K562 (cell line): ENCODE results near the gene PLTP. TPM values are rescaled to one million over a fixed set of nuclear protein-coding genes. Genes with fewer than 3 reads are reported as not detected.

Source experiments
- ADNP ChIP-seq: fragments of 200-800 bp; sonication (Bioruptor generic); IDR thresholded peaks from 2 replicates; pipeline ENCODE4 v1.6.1; 2016; ENCODE audit warnings: missing genetic modification characterization, missing compliant biosample characterization
- CCAR2 ChIP-seq: fragments of 200-400 bp; formaldehyde crosslinking; IDR thresholded peaks from 2 replicates; pipeline ENCODE4 v1.6.1; 2017; ENCODE audit warnings: mild to moderate bottlenecking, low read depth, low read length
- COPS2 ChIP-seq: fragments of 450-650 bp; conservative IDR thresholded peaks from 2 replicates; pipeline ENCODE4 v1.6.1; 2016; ENCODE audit warnings: mild to moderate bottlenecking, moderate library complexity
- E2F1 ChIP-seq: sonication (generic); formaldehyde crosslinking; IDR thresholded peaks from 2 replicates; pipeline ENCODE4 v1.8.1; 2023; ENCODE audit warnings: mild to moderate bottlenecking, missing genetic modification reagents, moderate library complexity
- ETV5 ChIP-seq: sonication (generic); formaldehyde crosslinking; IDR thresholded peaks from 2 replicates; pipeline ENCODE4 v1.4.0; 2020; ENCODE audit warnings: low read depth, mild to moderate bottlenecking, missing genetic modification reagents
- FOXM1 ChIP-seq, 2 experiments: fragments of 450-650 bp in 1 of 2; sonication (generic) in 1 of 2; formaldehyde crosslinking in 1 of 2; IDR thresholded peaks; 2 replicates each; pipeline versions ENCODE4 v1.6.1 to v1.9.0; 2017 to 2022; ENCODE audit warnings: low read depth in 2 of 2, mild to moderate bottlenecking in 2 of 2, missing genetic modification reagents in 1 of 2, moderate library complexity in 1 of 2
- GABPA ChIP-seq: fragments of 200-800 bp; sonication (Bioruptor generic); conservative IDR thresholded peaks from 2 replicates; pipeline ENCODE4 v1.6.1; 2016; ENCODE audit warnings: low read depth, missing genetic modification characterization, missing compliant biosample characterization
- GTF2E2 ChIP-seq: fragments of 200-800 bp; sonication (Bioruptor generic); IDR thresholded peaks from 2 replicates; pipeline ENCODE4 v1.6.1; 2016; ENCODE audit warnings: missing genetic modification characterization, missing compliant biosample characterization
- KDM5B ChIP-seq: fragments of 200-600 bp; sonication (generic); IDR thresholded peaks from 2 replicates; pipeline ENCODE4 v1.6.1; 2012; ENCODE audit warnings: low read depth, mild to moderate bottlenecking, moderate library complexity, low read length, control low read depth, inconsistent platforms; ENCODE audit not compliant: insufficient replicate concordance
- LARP7 ChIP-seq: fragments of 450-650 bp; IDR thresholded peaks from 2 replicates; pipeline ENCODE4 v1.6.1; 2016
- MBD2 ChIP-seq: sonication (generic); IDR thresholded peaks from 2 replicates; pipeline ENCODE4 v1.6.1; 2016; ENCODE audit warnings: low read depth, borderline replicate concordance
- MCM5 ChIP-seq: fragments of 450-650 bp; IDR thresholded peaks from 2 replicates; pipeline ENCODE4 v1.6.1; 2016; ENCODE audit warnings: low read depth
- MTA1 ChIP-seq: fragments of 450-650 bp; IDR thresholded peaks from 2 replicates; pipeline ENCODE4 v1.6.1; 2017; ENCODE audit warnings: borderline replicate concordance
- NFYB ChIP-seq: IDR thresholded peaks from 2 replicates; pipeline ENCODE4 v1.6.1; 2011; ENCODE audit warnings: mild to moderate bottlenecking, moderate library complexity; ENCODE audit not compliant: insufficient read length; ENCODE audit errors: extremely low read depth
- OTX1 ChIP-seq: fragments of 450-650 bp; formaldehyde crosslinking; IDR thresholded peaks from 2 replicates; pipeline ENCODE4 v1.4.0; 2022; ENCODE audit warnings: mild to moderate bottlenecking
- PCBP2 ChIP-seq: fragments of 200-400 bp; formaldehyde crosslinking; IDR thresholded peaks from 2 replicates; pipeline ENCODE4 v1.6.1; 2018; ENCODE audit warnings: low read length, low read depth, mild to moderate bottlenecking, moderate library complexity; ENCODE audit not compliant: poor library complexity, severe bottlenecking
- SAFB2 ChIP-seq: fragments of 200-400 bp; formaldehyde crosslinking; IDR thresholded peaks from 2 replicates; pipeline ENCODE4 v1.6.1; 2018; ENCODE audit warnings: borderline replicate concordance, low read length, low read depth, moderate library complexity; ENCODE audit not compliant: severe bottlenecking
- SMAD3 ChIP-seq: fragments of 450-650 bp; formaldehyde crosslinking; conservative IDR thresholded peaks from 2 replicates; pipeline ENCODE4 v1.4.0; 2020; ENCODE audit warnings: mild to moderate bottlenecking
- SP2 ChIP-seq: IDR thresholded peaks from 2 replicates; pipeline ENCODE4 v1.6.1; 2011; ENCODE audit warnings: mild to moderate bottlenecking, low read depth, low read length, moderate library complexity; ENCODE audit not compliant: poor library complexity, severe bottlenecking; ENCODE audit errors: extremely low read depth
- SRSF7 ChIP-seq: fragments of 200-400 bp; formaldehyde crosslinking; optimal IDR thresholded peaks from 2 replicates; pipeline ENCODE3; 2017; ENCODE audit warnings: mild to moderate bottlenecking, low read depth, low read length
- ZFP36 ChIP-seq: fragments of 150-350 bp; IDR thresholded peaks from 2 replicates; pipeline ENCODE4 v1.6.1; 2018; ENCODE audit warnings: low read length, low read depth; ENCODE audit not compliant: partially characterized antibody
- ZNF197 ChIP-seq: fragments of 200-800 bp; sonication (Bioruptor generic); IDR thresholded peaks from 2 replicates; pipeline ENCODE4 v1.6.1; 2016; ENCODE audit warnings: low read depth, missing genetic modification characterization, missing compliant biosample characterization
- ZNF224 ChIP-seq: sonication (generic); formaldehyde crosslinking; IDR thresholded peaks from 2 replicates; pipeline ENCODE4 v1.8.0; 2022; ENCODE audit warnings: mild to moderate bottlenecking, missing genetic modification reagents
- ZNF445 ChIP-seq: fragments of 250-450 bp; sonication (Bioruptor Pico); IDR thresholded peaks from 2 replicates; pipeline ENCODE4 v1.4.0; 2020; ENCODE audit warnings: low read depth, mild to moderate bottlenecking, moderate library complexity
- ZNF584 ChIP-seq: fragments of 200-800 bp; sonication (Bioruptor generic); IDR thresholded peaks from 2 replicates; pipeline ENCODE4 v1.6.1; 2016; ENCODE audit warnings: low read depth, mild to moderate bottlenecking, missing genetic modification characterization, missing compliant biosample characterization
- ZNF644 ChIP-seq: fragments of 200-800 bp; sonication (Bioruptor generic); IDR thresholded peaks from 2 replicates; pipeline ENCODE4 v1.6.1; 2016; ENCODE audit warnings: low read depth, missing genetic modification characterization, missing compliant biosample characterization
- polyA plus RNA-seq, 8 experiments: library from polyadenylated mRNA; depleted of rRNA in 4 of 8; stranded (reverse) in 5 of 8; unstranded in 3 of 8; fragments of >200 nt; fragmentation: Nextera tagmentation in 2 of 8; fragmentation: Illumina TruSeq in 1 of 8; extraction: Ambion mirVana in 2 of 8; extraction: Trizol in 1 of 8; gene quantifications; 2 replicates each; pipeline versions ENCODE4 v1.2.1 to v1.2.3, GENCODE V29; 2011 to 2014; ENCODE audit warnings: inconsistent platforms in 1 of 8, missing spikeins in 1 of 8
- total RNA-seq, 7 experiments: library from RNA; depleted of rRNA in 6 of 7; stranded (reverse); fragments of >200 nt in 6 of 7; fragmentation: Illumina TruSeq in 2 of 7; extraction: Trizol in 2 of 7; gene quantifications; 2 replicates each; pipeline versions ENCODE4 v1.2.1 to v1.2.3, GENCODE V29; 2011 to 2021; ENCODE audit warnings: low replicate concordance in 1 of 7
- TF ChIP-seq, protein P1 (sequence below): sonication (generic); formaldehyde crosslinking; IDR thresholded peaks from 2 replicates; pipeline ENCODE4 v1.8.0; 2023; ENCODE audit warnings: mild to moderate bottlenecking, missing genetic modification reagents

The PLTP gene
- total and polyA plus RNA-seq, 9 of the 15 experiments (the other 6 are each of a cell fraction or from before 2014, with no cell fraction given) = 2.8 to 29.3 (median 17.6) TPM

DNA sequence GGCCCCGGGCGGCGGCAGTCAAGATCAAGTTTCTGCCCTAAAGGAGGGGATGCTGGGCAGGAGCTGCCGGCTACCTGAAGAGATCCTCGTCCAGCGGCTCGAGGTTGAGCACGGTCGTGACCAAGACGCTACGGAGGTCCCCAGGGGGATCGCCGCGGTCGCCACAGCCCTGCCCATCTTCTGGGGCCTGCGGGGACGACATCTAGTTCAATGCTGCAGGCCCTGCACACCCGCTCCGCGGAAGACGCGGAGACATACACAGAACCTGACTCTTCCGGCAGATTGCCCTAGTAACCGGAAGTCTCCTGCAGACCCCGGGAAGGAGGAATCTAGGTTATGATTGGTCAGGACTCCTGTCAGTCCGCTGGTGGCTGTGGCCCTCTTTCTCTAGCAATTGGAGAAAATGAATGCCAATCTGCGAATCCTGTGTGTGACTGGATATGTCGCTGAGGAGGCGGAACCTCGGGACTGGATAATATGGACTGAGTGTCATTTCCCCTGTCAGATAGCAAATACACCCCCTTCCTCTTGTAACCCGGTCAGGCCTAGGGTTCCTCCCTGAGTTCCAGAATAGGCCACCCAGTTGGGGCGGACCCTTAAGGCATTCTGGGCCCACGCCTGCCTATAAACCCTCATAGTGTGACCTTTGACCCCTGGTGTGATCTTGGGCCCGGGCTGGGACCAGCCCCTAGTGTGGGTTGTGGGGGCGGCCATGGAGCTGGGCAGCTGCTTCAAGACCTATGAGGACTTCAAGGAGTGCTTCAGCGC, 54.7 kb downstream of the PLTP start, which contains the start of the genes ACOT8 and ZSWIM3 (continued):
- TF ChIP-seq NFYB (peak; percentile 98), E2F1 (CRISPR knock-in tag) (no peak), COPS2 (no peak), ZNF584 (CRISPR knock-in tag) (0 out of 2 replicates have a peak, but pooled peaks have one; percentile 28), LARP7 (no peak), SRSF7 (no peak), KDM5B (peak; percentile 96), ZNF224 (CRISPR knock-in tag) (no peak), PCBP2 (no peak), MCM5 (no peak), FOXM1 (IDR thresholded peaks at IDR 0.05; ENCODE audit: low read depth) (peak; percentile 67), FOXM1 (CRISPR knock-in tag; IDR thresholded peaks at IDR 0.05; ENCODE audit: low read depth) (no peak), ZNF197 (0 out of 2 replicates have a peak, but pooled peaks have one; percentile 24), MTA1 (no peak), ZNF644 (tag) (no peak), MBD2 (peak; percentile 99), SP2 (peak; percentile 98), GTF2E2 (tag) (no peak; the same call in 1 of the 2 replicates), SAFB2 (no peak), GABPA (tag) (peak; percentile 98), ADNP (tag) (no peak), CCAR2 (no peak), ZFP36 (no peak), ETV5 (CRISPR knock-in tag) (peak; percentile 65; the same call in 1 of the 2 replicates), ZNF445 (CRISPR knock-in tag) (no peak), SMAD3 (CRISPR knock-in tag) (0 out of 2 replicates have a peak, but pooled peaks have one; percentile 25), OTX1 (CRISPR knock-in tag) (no peak)
- TF ChIP-seq, protein P1, sequence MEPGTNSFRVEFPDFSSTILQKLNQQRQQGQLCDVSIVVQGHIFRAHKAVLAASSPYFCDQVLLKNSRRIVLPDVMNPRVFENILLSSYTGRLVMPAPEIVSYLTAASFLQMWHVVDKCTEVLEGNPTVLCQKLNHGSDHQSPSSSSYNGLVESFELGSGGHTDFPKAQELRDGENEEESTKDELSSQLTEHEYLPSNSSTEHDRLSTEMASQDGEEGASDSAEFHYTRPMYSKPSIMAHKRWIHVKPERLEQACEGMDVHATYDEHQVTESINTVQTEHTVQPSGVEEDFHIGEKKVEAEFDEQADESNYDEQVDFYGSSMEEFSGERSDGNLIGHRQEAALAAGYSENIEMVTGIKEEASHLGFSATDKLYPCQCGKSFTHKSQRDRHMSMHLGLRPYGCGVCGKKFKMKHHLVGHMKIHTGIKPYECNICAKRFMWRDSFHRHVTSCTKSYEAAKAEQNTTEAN (CRISPR knock-in tag) = no peak
